ENCODE measurements around the gene SMC5.

Gene SMC5

DNA sequence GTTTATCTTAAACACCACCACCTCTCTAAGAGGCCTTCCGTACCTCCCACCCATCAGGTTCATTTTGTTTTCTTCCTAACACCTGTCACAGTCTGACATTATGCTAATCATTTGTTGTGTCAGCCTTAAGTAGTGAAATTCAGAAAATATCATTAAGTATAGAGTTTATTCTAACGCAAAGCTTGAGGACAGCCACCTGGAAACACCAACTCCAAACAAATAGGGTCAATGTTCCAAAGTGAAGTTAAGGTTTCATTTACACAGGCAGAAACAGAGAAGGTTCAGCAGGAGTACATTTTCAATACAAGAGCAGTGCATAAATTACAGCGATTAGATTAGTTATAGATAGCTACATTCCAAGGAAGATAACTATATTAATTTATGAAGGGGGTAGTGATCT, 1.3 kb upstream of the SMC5 start:
- H3K4me3 ChIP-seq (ENCODE audit: low read length) = peak overlapping the region; percentile 46
- no peak for DNase-seq (ENCODE audit: low read depth)
- TF ChIP-seq, protein P1, sequence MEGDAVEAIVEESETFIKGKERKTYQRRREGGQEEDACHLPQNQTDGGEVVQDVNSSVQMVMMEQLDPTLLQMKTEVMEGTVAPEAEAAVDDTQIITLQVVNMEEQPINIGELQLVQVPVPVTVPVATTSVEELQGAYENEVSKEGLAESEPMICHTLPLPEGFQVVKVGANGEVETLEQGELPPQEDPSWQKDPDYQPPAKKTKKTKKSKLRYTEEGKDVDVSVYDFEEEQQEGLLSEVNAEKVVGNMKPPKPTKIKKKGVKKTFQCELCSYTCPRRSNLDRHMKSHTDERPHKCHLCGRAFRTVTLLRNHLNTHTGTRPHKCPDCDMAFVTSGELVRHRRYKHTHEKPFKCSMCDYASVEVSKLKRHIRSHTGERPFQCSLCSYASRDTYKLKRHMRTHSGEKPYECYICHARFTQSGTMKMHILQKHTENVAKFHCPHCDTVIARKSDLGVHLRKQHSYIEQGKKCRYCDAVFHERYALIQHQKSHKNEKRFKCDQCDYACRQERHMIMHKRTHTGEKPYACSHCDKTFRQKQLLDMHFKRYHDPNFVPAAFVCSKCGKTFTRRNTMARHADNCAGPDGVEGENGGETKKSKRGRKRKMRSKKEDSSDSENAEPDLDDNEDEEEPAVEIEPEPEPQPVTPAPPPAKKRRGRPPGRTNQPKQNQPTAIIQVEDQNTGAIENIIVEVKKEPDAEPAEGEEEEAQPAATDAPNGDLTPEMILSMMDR (IDR thresholded peaks at IDR 0.05; ENCODE audit: insufficient read depth, low read depth, low read length, missing control alignments) = no peak

DNA sequence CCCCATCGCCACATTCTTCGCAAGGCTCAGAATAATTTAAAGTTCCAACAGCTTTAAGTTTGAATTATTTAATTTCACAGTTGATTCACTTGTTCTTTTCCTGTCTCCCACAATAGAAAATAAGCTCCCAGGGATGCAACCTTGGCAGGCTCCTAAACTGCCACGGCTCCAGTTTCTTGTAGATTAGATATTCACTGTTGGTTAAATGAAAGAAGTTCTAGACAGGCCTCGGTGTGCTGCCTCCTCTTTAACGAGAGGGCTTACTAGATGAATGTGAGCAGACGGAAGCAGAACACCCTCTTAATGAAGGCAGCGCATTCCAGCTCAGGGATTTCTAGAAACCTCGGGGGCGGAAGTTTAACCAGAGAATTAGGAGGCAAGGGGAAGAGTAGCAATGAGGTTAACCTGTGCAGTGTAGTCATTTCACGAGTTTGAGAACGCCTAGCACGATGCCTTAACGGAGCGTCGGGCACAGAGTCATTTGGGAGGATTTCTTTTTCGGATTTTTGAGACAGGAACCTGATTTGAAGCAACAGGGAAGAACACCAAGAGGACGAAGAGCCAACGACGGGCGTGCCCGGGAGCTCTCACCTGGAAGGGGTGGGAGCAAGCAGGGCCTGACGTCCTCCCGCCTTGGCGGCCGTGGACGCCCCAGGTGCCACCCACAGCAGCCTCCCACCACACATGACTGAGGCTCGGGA, 637 bp upstream of the SMC5 start:
- TF ChIP-seq, protein P1 (IDR thresholded peaks at IDR 0.05; ENCODE audit: insufficient read depth, low read depth, low read length, missing control alignments) = no peak
- DNase-seq (ENCODE audit: low read depth) = peak; percentile 84
- H3K4me3 ChIP-seq (ENCODE audit: low read length) = peak overlapping the region; percentile 46

DNA sequence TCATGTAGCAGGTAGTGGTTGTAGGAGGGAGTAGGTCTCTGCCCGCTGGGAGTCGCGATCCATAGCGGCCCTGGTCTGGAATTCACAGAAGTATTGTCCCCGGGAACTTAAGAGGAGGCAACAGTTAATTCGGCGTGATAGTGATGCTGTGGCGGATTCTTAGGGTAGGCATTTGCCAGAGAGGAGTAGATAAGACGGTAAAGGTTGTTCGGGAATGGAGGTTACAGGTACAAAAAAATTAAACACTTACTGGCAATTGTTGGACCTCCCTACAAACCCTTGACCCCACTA, 679 bp downstream of the SMC5 start:
- DNase-seq (ENCODE audit: low read depth) = no peak
- TF ChIP-seq, protein P1 (IDR thresholded peaks at IDR 0.05; ENCODE audit: insufficient read depth, low read depth, low read length, missing control alignments) = no peak
- H3K4me3 ChIP-seq (ENCODE audit: low read length) = peak overlapping the region; percentile 92

DNA sequence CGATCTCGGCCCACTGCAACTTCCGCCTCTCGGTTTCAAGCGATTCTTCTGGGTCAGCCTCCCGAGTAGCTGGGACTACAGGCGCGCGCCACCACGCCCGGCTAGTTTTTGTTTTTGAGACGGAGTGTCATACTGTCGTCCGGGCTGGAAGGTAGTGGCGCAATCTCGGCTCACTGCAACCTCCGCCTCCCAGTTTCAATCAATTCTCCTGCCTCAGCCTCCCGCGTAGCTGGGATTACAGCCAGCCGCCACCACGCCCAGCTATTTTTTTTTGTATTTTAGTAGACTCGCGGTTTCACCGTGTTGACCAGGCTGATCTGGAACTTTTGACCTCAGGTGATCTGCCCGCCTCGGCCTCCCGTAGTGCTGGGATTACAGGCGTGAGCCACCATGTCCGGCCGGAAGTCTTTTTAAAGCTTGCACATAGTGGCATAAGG, 1.2 kb downstream of the SMC5 start:
- TF ChIP-seq, protein P1 (IDR thresholded peaks at IDR 0.05; ENCODE audit: insufficient read depth, low read depth, low read length, missing control alignments) = no peak
- peak overlapping the region; percentile 92 for H3K4me3 ChIP-seq (ENCODE audit: low read length)
- DNase-seq (ENCODE audit: low read depth) = no peak

DNA sequence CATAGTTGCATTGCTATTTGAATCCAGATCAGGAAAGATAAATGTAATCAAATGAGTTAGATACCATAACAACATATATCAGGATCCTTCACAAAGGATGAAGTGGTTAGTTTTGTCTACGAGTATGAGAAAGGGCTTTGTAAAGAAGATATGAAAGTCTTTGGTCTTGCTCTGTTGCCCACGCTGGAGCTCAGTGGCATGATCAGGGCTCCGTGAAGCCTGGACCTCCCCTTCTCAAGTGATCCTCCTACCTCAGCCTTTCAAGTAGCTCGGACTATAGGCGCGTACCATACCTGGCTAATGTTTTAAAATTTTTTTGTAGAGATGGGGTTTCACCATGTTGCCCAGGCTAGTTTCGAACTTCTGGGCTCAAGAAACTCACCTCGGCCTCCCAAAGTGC, 1.8 kb downstream of the SMC5 start:
- H3K4me3 ChIP-seq (ENCODE audit: low read length) = peak overlapping the region; percentile 92
- TF ChIP-seq, protein P1 (IDR thresholded peaks at IDR 0.05; ENCODE audit: insufficient read depth, low read depth, low read length, missing control alignments) = no peak
- no peak for DNase-seq (ENCODE audit: low read depth)

DNA sequence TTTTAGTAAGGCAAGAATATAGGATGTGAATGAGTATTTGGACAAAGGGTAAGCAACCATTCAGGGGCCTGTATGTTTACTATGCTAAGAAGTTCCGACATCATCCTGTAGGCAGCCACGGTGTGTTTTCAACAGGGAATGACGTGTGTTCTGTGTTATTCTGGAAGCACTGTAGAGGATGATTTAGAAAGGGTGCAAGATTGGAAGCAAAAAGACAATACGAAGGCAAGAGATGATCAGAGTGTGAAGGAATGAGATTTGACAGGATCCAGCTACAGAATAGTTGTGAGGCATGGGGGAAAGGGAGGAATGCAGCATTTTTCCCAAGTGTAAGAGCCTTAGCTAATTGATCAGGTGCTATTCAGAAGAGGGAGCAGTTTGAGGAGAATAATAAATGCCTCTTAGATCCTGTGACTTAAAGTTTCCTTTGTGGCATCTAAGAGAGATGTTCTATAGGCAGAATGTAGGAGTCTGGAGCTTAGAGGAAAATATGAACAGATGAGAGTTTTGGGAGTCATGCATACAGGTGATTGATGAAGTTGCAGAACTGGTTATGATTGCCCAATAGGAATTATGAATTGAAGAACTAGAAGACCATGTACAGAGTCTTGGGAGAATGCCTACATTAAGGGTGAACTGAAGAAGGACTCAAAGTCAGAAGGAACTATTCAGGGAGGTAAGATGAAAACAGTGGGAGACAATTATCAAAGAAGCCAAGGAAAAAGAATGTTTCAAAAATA, 2.5 kb downstream of the SMC5 start:
- TF ChIP-seq, protein P1 (IDR thresholded peaks at IDR 0.05; ENCODE audit: insufficient read depth, low read depth, low read length, missing control alignments) = no peak
- peak; percentile 71 for DNase-seq (ENCODE audit: low read depth)
- no peak overlapping the region for H3K4me3 ChIP-seq (ENCODE audit: low read length)

Data from epithelial cell of esophagus (primary cell).